Measurements from ENCODE around the gene DIAPH2.

DNA sequence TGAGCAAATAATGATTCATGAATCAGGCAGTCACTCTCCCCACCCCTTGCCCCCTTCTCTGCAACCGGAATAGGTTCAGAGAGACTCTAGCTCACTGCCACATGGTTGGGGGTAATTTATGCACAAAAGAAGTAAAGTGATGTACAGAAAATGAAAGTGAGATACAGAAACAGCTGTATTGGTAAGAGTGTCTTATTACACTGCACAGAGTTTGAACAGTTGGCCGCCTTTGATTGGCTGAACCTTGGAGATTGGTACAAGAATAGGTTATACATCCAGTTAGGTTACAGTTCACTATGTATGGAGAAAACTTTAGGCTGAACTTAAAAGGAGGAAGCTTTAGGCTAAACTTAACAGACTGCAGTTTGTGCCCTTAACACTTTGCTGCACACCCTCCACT is 34.6 kb upstream of the DIAPH2 start:
- TF ChIP-seq, protein P1, sequence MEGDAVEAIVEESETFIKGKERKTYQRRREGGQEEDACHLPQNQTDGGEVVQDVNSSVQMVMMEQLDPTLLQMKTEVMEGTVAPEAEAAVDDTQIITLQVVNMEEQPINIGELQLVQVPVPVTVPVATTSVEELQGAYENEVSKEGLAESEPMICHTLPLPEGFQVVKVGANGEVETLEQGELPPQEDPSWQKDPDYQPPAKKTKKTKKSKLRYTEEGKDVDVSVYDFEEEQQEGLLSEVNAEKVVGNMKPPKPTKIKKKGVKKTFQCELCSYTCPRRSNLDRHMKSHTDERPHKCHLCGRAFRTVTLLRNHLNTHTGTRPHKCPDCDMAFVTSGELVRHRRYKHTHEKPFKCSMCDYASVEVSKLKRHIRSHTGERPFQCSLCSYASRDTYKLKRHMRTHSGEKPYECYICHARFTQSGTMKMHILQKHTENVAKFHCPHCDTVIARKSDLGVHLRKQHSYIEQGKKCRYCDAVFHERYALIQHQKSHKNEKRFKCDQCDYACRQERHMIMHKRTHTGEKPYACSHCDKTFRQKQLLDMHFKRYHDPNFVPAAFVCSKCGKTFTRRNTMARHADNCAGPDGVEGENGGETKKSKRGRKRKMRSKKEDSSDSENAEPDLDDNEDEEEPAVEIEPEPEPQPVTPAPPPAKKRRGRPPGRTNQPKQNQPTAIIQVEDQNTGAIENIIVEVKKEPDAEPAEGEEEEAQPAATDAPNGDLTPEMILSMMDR (IDR thresholded peaks at IDR 0.05; ENCODE audit: low read depth, low read length), result no peak
- TF ChIP-seq POLR2A (IDR thresholded peaks at IDR 0.05; ENCODE audit: extremely low read depth, insufficient read length), result no peak
- no peak for TF ChIP-seq MYC (IDR thresholded peaks at IDR 0.05; ENCODE audit: low read depth, low read length)
- TF ChIP-seq, protein P2, sequence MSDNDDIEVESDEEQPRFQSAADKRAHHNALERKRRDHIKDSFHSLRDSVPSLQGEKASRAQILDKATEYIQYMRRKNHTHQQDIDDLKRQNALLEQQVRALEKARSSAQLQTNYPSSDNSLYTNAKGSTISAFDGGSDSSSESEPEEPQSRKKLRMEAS (IDR thresholded peaks at IDR 0.05; ENCODE audit: low read depth, low read length), result no peak

All from NB4 (cell line).